B cell (primary cell): Measurements from ENCODE around the gene GGTLC1. TPM values are rescaled to one million over a fixed set of nuclear protein-coding genes. Genes with fewer than 3 reads are reported as not detected.

Experiments
- ATAC-seq: fragments of 200-7000 bp; cut with Tn5 transposase; one replicate; pipeline ENCODE4 v1.10.0; 2021; ENCODE audit warnings: low read depth, mild to moderate bottlenecking, moderate number of reproducible peaks, moderate library complexity
- CTCF ChIA-PET: fragments of 350-600 bp; sonication (Branson Sonifier 250); formaldehyde crosslinking; loops from one replicate; lab custom pipeline; 2021; ENCODE audit warnings: antibody characterized with exemption, inconsistent platforms; lab: Charles Lee
- POLR2A ChIA-PET: fragments of 350-600 bp; sonication (Branson Sonifier 250); formaldehyde crosslinking; loops from one replicate; lab custom pipeline; 2021; ENCODE audit warnings: antibody characterized with exemption; lab: Charles Lee
- DNase-seq: peaks from one replicate; pipeline ENCODE4 v3.0.0; 2013
- H2AFZ ChIP-seq: 2 replicates; pipeline ENCODE4 v1.6.1; 2012; ENCODE audit warnings: mild to moderate bottlenecking, low read depth, low read length; ENCODE audit not compliant: insufficient read depth, poor library complexity, severe bottlenecking
- H3K27ac ChIP-seq, 2 donors: 1 replicate in 1 of 2; 2 replicates in 1 of 2; pipeline ENCODE4 v1.5.1; 2012 to 2013; ENCODE audit warnings: low read length in 2 of 2, mild to moderate bottlenecking in 2 of 2, moderate library complexity in 1 of 2
- H3K27me3 ChIP-seq, 4 experiments: fragments of 200-600 bp in 1 of 4; sonication (generic) in 1 of 4; replicated peaks in 1 of 4; 1 replicate in 2 of 4; 2 replicates in 2 of 4; pipeline versions ENCODE4 v1.6.1 to v1.7.0; 2013 to 2016; ENCODE audit warnings: low read length in 3 of 4, mild to moderate bottlenecking in 2 of 4, mixed read lengths in 1 of 4, moderate library complexity in 1 of 4; ENCODE audit not compliant: insufficient read depth in 4 of 4, control insufficient read depth in 3 of 4; ENCODE audit errors: control extremely low read depth in 1 of 4
- H3K36me3 ChIP-seq, 2 experiments: replicated peaks in 1 of 2; 1 replicate in 1 of 2; 2 replicates in 1 of 2; pipeline versions ENCODE4 v1.6.1 to v1.7.1; 2013; ENCODE audit warnings: low read length in 1 of 2; ENCODE audit not compliant: insufficient read depth in 2 of 2, control insufficient read depth in 1 of 2; ENCODE audit errors: control extremely low read depth in 1 of 2, extremely low read depth in 1 of 2
- H3K4me1 ChIP-seq, 2 donors: fragments of 200-600 bp in 1 of 2; sonication (generic) in 1 of 2; 1 replicate in 1 of 2; 2 replicates in 1 of 2; pipeline versions ENCODE4 v1.5.1 to v1.6.1; 2013 to 2017; ENCODE audit warnings: low read length in 2 of 2; ENCODE audit not compliant: control insufficient read depth in 2 of 2, insufficient read depth in 2 of 2
- H3K4me2 ChIP-seq: replicated peaks from 2 replicates; pipeline ENCODE3; 2012; ENCODE audit warnings: mild to moderate bottlenecking, low read depth, low read length; ENCODE audit not compliant: poor library complexity, severe bottlenecking
- H3K4me3 ChIP-seq, 5 experiments: fragments of 200-600 bp in 1 of 5; sonication (generic) in 1 of 5; 1 replicate in 3 of 5; 2 replicates in 2 of 5; pipeline versions ENCODE4 v1.5.1 to v1.7.0; 2011 to 2016; ENCODE audit warnings: low read length in 4 of 5, mild to moderate bottlenecking in 4 of 5, low read depth in 2 of 5, control low read depth in 1 of 5, moderate library complexity in 1 of 5; ENCODE audit not compliant: insufficient read depth in 1 of 5; ENCODE audit errors: control extremely low read depth in 1 of 5, extremely low read depth in 1 of 5
- H3K79me2 ChIP-seq: fragments of 200-600 bp; sonication (generic); one replicate; pipeline ENCODE4 v1.6.0; 2016; ENCODE audit warnings: low read length; ENCODE audit not compliant: control insufficient read depth, insufficient read depth
- H3K9ac ChIP-seq: fragments of 200-600 bp; sonication (generic); 2 replicates; pipeline ENCODE4 v1.6.1; 2017; ENCODE audit warnings: mild to moderate bottlenecking, low read length, moderate library complexity
- H3K9me3 ChIP-seq, 3 donors: one replicate each; pipeline versions ENCODE4 v1.6.1 to v1.7.1; 2013; ENCODE audit warnings: low read length in 2 of 3; ENCODE audit not compliant: control insufficient read depth in 2 of 3, insufficient read depth in 1 of 3; ENCODE audit errors: control extremely low read depth in 1 of 3
- H4K20me1 ChIP-seq: 2 replicates; pipeline ENCODE4 v1.6.0; 2012; ENCODE audit warnings: mild to moderate bottlenecking, low read length; ENCODE audit not compliant: insufficient read depth, control insufficient read depth, poor library complexity, severe bottlenecking
- H3K27ac Mint-ChIP-seq: one replicate; pipeline ENCODE4 v1.8.0; 2021; ENCODE audit warnings: mixed read lengths
- H3K27me3 Mint-ChIP-seq: one replicate; pipeline ENCODE4 v1.8.0; 2021; ENCODE audit warnings: mixed read lengths
- H3K4me1 Mint-ChIP-seq: one replicate; pipeline ENCODE4 v1.8.0; 2021; ENCODE audit warnings: mixed read lengths
- H3K4me3 Mint-ChIP-seq: one replicate; pipeline ENCODE4 v1.8.0; 2021; ENCODE audit warnings: mixed read lengths
- H3K9me3 Mint-ChIP-seq: one replicate; pipeline ENCODE4 v1.8.0; 2022; ENCODE audit warnings: mixed read lengths; ENCODE audit not compliant: insufficient read depth
- EZH2 ChIP-seq: IDR thresholded peaks from 2 replicates; pipeline ENCODE4 v1.6.1; 2012; ENCODE audit warnings: borderline replicate concordance, low read depth, mild to moderate bottlenecking, moderate library complexity, low read length; ENCODE audit not compliant: insufficient read depth, poor library complexity, severe bottlenecking
- WGBS: methylation state at CpG from one replicate; pipeline ENCODE4 v1.1.5; 2013; ENCODE audit warnings: missing lambda C conversion rate; ENCODE audit not compliant: insufficient coverage; 5-methylcytosine and 5-hydroxymethylcytosine counted together
- intact Hi-C: fragments of 100-400 bp; cut with micrococcal nuclease; formaldehyde crosslinking; loops from one replicate; pipeline ENCODE4 v1.10.0; 2022
- polyA plus RNA-seq: library from polyadenylated mRNA; depleted of rRNA; stranded (reverse); fragments of >200 nt; gene quantifications from 2 replicates; pipeline ENCODE4 v1.2.3, GENCODE V29; 2012
- total RNA-seq, 2 donors: library from RNA; stranded (reverse); fragments of 120-200 nt in 1 of 2; gene quantifications; 1 replicate in 1 of 2; 2 replicates in 1 of 2; pipeline versions ENCODE4 v1.2.3 to v1.2.4, GENCODE V29; 2013 to 2022
- TF ChIP-seq, protein P1 (sequence below): fragments of 200-600 bp; IDR thresholded peaks from one replicate; pipeline ENCODE4 v1.8.0; 2022; ENCODE audit warnings: antibody characterized with exemption, mild to moderate bottlenecking

The GGTLC1 gene
- total and polyA plus RNA-seq, 2 donors (not counting 1 experiment from before 2014, with no cell fraction given), result not detected

DNA sequence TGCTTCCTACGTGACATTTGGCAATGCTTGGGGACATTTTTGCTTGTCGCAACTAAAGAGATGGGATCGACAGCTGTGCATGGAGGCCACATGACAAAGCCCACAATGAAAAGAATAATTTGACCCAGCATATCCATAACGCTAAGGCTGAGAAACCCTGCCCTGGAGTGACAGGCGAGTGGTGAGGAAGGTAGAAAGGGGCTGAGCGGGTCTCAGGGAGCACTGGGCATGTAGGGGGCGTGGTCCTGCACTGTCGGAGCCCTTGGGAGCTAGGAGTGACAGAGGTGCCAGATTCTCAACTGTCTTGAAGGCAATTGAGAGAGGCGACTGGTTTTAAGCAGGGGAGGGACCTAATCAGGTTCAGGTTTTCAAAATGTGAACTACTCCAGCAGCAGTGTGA lies 13.6 kb downstream of the GGTLC1 start:
- H3K27me3 Mint-ChIP-seq, result no peaks in the 10 kb centered on the region
- H3K4me3 ChIP-seq, result no peak overlapping the region
- ChIA-PET CTCF (no interaction called here), POLR2A (no interaction called here)
- H3K9ac ChIP-seq, result no peak overlapping the region
- no peak for DNase-seq
- H3K4me1 ChIP-seq, result no peaks in the 10 kb centered on the region
- intact Hi-C loops, result no loop called here
- no peaks in the 10 kb centered on the region for H3K36me3 ChIP-seq
- no peaks in the 10 kb centered on the region for H3K9me3 Mint-ChIP-seq
- 75% methylated on average over 8 of the region's 9 CpGs for WGBS
- H4K20me1 ChIP-seq, result no peaks in the 10 kb centered on the region
- H3K27ac Mint-ChIP-seq, result no peak overlapping the region
- H3K4me2 ChIP-seq, result no peak overlapping the region
- H3K4me1 Mint-ChIP-seq, result peaks cover 7% of the 10 kb centered on the region
- no peaks in the 10 kb centered on the region for H3K9me3 ChIP-seq
- no peak overlapping the region for H3K4me3 Mint-ChIP-seq
- no peak overlapping the region for H3K27ac ChIP-seq
- H3K27me3 ChIP-seq, result no peaks in the 10 kb centered on the region
- no peak for ATAC-seq
- H3K79me2 ChIP-seq, result no peaks in the 10 kb centered on the region
- no peak overlapping the region for H2AFZ ChIP-seq
- no peak for TF ChIP-seq EZH2
- TF ChIP-seq, protein P1, sequence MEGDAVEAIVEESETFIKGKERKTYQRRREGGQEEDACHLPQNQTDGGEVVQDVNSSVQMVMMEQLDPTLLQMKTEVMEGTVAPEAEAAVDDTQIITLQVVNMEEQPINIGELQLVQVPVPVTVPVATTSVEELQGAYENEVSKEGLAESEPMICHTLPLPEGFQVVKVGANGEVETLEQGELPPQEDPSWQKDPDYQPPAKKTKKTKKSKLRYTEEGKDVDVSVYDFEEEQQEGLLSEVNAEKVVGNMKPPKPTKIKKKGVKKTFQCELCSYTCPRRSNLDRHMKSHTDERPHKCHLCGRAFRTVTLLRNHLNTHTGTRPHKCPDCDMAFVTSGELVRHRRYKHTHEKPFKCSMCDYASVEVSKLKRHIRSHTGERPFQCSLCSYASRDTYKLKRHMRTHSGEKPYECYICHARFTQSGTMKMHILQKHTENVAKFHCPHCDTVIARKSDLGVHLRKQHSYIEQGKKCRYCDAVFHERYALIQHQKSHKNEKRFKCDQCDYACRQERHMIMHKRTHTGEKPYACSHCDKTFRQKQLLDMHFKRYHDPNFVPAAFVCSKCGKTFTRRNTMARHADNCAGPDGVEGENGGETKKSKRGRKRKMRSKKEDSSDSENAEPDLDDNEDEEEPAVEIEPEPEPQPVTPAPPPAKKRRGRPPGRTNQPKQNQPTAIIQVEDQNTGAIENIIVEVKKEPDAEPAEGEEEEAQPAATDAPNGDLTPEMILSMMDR, result no peak

- no peak overlapping the region for H3K27ac ChIP-seq
- no peak overlapping the region for H2AFZ ChIP-seq
- ChIA-PET POLR2A (no interaction called here), CTCF (no interaction called here)
- no peak overlapping the region for H3K4me3 ChIP-seq
- H3K4me1 Mint-ChIP-seq, result no peaks in the 10 kb centered on the region
- peaks cover 0 to 1% (median 0%) of the 10 kb centered on the region in 3 donors for H3K9me3 ChIP-seq
- H3K27me3 Mint-ChIP-seq, result no peaks in the 10 kb centered on the region
- TF ChIP-seq, protein P1, result no peak
- TF ChIP-seq EZH2, result no peak
- ATAC-seq (no peak), DNase-seq (no peak)
- no peaks in the 10 kb centered on the region for H3K79me2 ChIP-seq
- no peaks in the 10 kb centered on the region for H4K20me1 ChIP-seq
- H3K9me3 Mint-ChIP-seq, result no peaks in the 10 kb centered on the region
- intact Hi-C loops, result no loop called here
- H3K4me2 ChIP-seq, result no peak overlapping the region
- no peaks in the 10 kb centered on the region for H3K4me1 ChIP-seq
- no peaks in the 10 kb centered on the region for H3K36me3 ChIP-seq
- H3K27me3 ChIP-seq, result no peaks in the 10 kb centered on the region
- H3K9ac ChIP-seq, result no peak overlapping the region
- no peak overlapping the region for H3K27ac Mint-ChIP-seq
- no peak overlapping the region for H3K4me3 Mint-ChIP-seq
Observed at GRCh38 chr20:23971310-23971709, 17.3 kb downstream of the GGTLC1 start.
